Mammary epithelial cell (primary cell): ENCODE results near the gene PBRM1.

Source experiments
- EZH2 ChIP-seq: IDR thresholded peaks from 2 replicates; pipeline ENCODE4 v1.6.1; 2012; ENCODE audit warnings: low read length, inconsistent platforms, borderline replicate concordance
- TF ChIP-seq, protein P1 (sequence below), 2 donors: IDR thresholded peaks in 1 of 2; conservative IDR thresholded peaks in 1 of 2; 2 replicates each; pipeline ENCODE4 v1.5.1; 2011 to 2012; ENCODE audit warnings: inconsistent platforms in 2 of 2, low read length in 2 of 2, mild to moderate bottlenecking in 2 of 2, control low read depth in 1 of 2, low read depth in 1 of 2; ENCODE audit not compliant: insufficient read depth in 1 of 2; ENCODE audit errors: extremely low read depth in 1 of 2

DNA sequence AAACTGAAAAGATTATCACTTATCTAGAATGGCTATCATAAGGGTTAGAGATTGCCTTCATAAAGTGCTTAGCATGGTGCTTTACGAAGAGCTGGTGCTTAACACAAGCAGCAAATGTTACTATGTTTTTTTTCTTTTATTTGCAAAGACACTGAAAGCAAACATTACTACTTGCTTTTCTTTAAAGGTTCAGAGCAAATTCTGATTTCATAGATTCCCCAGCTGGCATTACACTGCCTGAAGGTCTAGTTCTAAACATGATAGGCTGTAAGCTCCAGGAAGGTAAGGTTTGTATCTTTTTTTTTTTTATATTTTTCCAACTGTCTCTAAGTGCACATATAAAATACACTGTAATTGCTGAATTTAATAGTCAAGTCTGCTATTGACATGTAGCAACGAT lies 77.4 kb downstream of the PBRM1 start:
- TF ChIP-seq, protein P1, sequence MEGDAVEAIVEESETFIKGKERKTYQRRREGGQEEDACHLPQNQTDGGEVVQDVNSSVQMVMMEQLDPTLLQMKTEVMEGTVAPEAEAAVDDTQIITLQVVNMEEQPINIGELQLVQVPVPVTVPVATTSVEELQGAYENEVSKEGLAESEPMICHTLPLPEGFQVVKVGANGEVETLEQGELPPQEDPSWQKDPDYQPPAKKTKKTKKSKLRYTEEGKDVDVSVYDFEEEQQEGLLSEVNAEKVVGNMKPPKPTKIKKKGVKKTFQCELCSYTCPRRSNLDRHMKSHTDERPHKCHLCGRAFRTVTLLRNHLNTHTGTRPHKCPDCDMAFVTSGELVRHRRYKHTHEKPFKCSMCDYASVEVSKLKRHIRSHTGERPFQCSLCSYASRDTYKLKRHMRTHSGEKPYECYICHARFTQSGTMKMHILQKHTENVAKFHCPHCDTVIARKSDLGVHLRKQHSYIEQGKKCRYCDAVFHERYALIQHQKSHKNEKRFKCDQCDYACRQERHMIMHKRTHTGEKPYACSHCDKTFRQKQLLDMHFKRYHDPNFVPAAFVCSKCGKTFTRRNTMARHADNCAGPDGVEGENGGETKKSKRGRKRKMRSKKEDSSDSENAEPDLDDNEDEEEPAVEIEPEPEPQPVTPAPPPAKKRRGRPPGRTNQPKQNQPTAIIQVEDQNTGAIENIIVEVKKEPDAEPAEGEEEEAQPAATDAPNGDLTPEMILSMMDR (conservative IDR thresholded peaks at IDR 0.05 in 1 of 2, IDR thresholded peaks at IDR 0.05 in 1 of 2; ENCODE audit: extremely low read depth in 1 of 2, insufficient read depth in 1 of 2, low read depth in 1 of 2, low read length in 2 of 2), result no peak
- TF ChIP-seq EZH2, result no peak
